ENCODE results near the gene ACTA1. TPM values are rescaled to one million over a fixed set of nuclear protein-coding genes. Genes with fewer than 3 reads are reported as not detected.

Gene ACTA1
- total and polyA plus RNA-seq, 2 experiments from 2014 or later = 0.28 to 0.33 TPM

GRCh38 chr1:229431284-229432115 is 2.4 kb downstream of the ACTA1 start:
- Histone ChIP-seq H3K9me2 (replicated peaks; ENCODE audit: insufficient read depth) (no peaks in the 10 kb centered on the region), H3K4me2 (no peak overlapping the region), H4K20me1 (ENCODE audit: insufficient read depth, poor library complexity, severe bottlenecking) (no peaks in the 10 kb centered on the region), H3K27ac (no peak overlapping the region), H3K4me3 (no peak overlapping the region), H3K36me3 (replicated peaks; ENCODE audit: insufficient read depth, low read depth) (no peaks in the 10 kb centered on the region), H2AFZ (no peak overlapping the region), H3K4me1 (ENCODE audit: insufficient read depth) (peaks cover 4% of the 10 kb centered on the region), H3K27me3 (peaks cover 33% of the 10 kb centered on the region), H3K9me3 (ENCODE audit: low read depth) (no peaks in the 10 kb centered on the region), H3K79me2 (no peaks in the 10 kb centered on the region)
- no peak for DNase-seq (ENCODE audit: low spot score)
- TF ChIP-seq EZH2 (IDR thresholded peaks at IDR 0.05; ENCODE audit: borderline replicate concordance) (no peak), EZH2phosphoT487 (IDR thresholded peaks at IDR 0.05; ENCODE audit: low read depth, severe bottlenecking, unreplicated experiment) (no peak), CTCF (IDR thresholded peaks at IDR 0.05; ENCODE audit: poor library complexity) (no peak)
- 85% methylated on average over 40 of the region's 65 CpGs for WGBS (ENCODE audit: low lambda C conversion rate, missing lambda C conversion rate)

GRCh38 chr1:229430761-229431283 is 3.1 kb downstream of the ACTA1 start:
- peaks cover 29% of the 10 kb centered on the region for H3K27me3 ChIP-seq
- no peaks in the 10 kb centered on the region for H4K20me1 ChIP-seq (ENCODE audit: insufficient read depth, poor library complexity, severe bottlenecking)
- H3K9me3 ChIP-seq (ENCODE audit: low read depth) = no peaks in the 10 kb centered on the region
- WGBS (ENCODE audit: low lambda C conversion rate, missing lambda C conversion rate) = 10% methylated on average over 16 of the region's 16 CpGs
- no peak overlapping the region for H3K27ac ChIP-seq
- H3K36me3 ChIP-seq (replicated peaks; ENCODE audit: insufficient read depth, low read depth) = no peaks in the 10 kb centered on the region
- peaks cover 4% of the 10 kb centered on the region for H3K4me1 ChIP-seq (ENCODE audit: insufficient read depth)
- no peaks in the 10 kb centered on the region for H3K79me2 ChIP-seq
- no peak overlapping the region for H3K4me3 ChIP-seq
- no peak for TF ChIP-seq CTCF (IDR thresholded peaks at IDR 0.05; ENCODE audit: poor library complexity)
- no peak for TF ChIP-seq EZH2 (IDR thresholded peaks at IDR 0.05; ENCODE audit: borderline replicate concordance)
- no peak overlapping the region for H2AFZ ChIP-seq
- no peak overlapping the region for H3K4me2 ChIP-seq
- H3K9me2 ChIP-seq (replicated peaks; ENCODE audit: insufficient read depth) = no peaks in the 10 kb centered on the region
- DNase-seq (ENCODE audit: low spot score) = peak; percentile 79

- TF ChIP-seq EZH2phosphoT487 (IDR thresholded peaks at IDR 0.05; ENCODE audit: low read depth, severe bottlenecking, unreplicated experiment) = no peak
- TF ChIP-seq CTCF (IDR thresholded peaks at IDR 0.05; ENCODE audit: poor library complexity) = no peak
- TF ChIP-seq EZH2 (IDR thresholded peaks at IDR 0.05; ENCODE audit: borderline replicate concordance) = no peak
- 92% methylated on average over 3 of the region's 3 CpGs for WGBS (ENCODE audit: low lambda C conversion rate, missing lambda C conversion rate)
- Histone ChIP-seq H3K9me3 (ENCODE audit: low read depth) (no peaks in the 10 kb centered on the region), H2AFZ (no peak overlapping the region), H3K4me2 (no peak overlapping the region), H3K4me1 (ENCODE audit: insufficient read depth) (no peaks in the 10 kb centered on the region), H3K4me3 (no peak overlapping the region), H3K9me2 (replicated peaks; ENCODE audit: insufficient read depth) (no peaks in the 10 kb centered on the region), H3K27me3 (peaks cover 3% of the 10 kb centered on the region), H4K20me1 (ENCODE audit: insufficient read depth, poor library complexity, severe bottlenecking) (no peaks in the 10 kb centered on the region), H3K79me2 (no peaks in the 10 kb centered on the region), H3K27ac (no peak overlapping the region), H3K36me3 (replicated peaks; ENCODE audit: insufficient read depth, low read depth) (no peaks in the 10 kb centered on the region)
- DNase-seq (ENCODE audit: low spot score) = no peak
Observed at GRCh38 chr1:229428256-229428655, 5.6 kb downstream of the ACTA1 start.

Measured in hepatocyte (in vitro differentiated cells).